Urothelium cell line (cell line): ENCODE data around the gene TTLL11.

Experiments used
- DNase-seq: peaks from one replicate; pipeline ENCODE4 v3.0.0; 2011; ENCODE audit warnings: low spot score, mixed read lengths
- FAIRE-seq: peaks from 2 replicates; lab custom pipeline; 2011; peaks lifted over from hg19 to GRCh38; lab: Jason Lieb, UNC

Gene TTLL11

GRCh38 chr9:121781701-121782464 is 311.2 kb downstream of the TTLL11 start:
- no peak for FAIRE-seq

GRCh38 chr9:121781145-121781548 is 312.0 kb downstream of the TTLL11 start:
- FAIRE-seq (no peak), DNase-seq (no peak)

More at GRCh38 chr9:121781701-121782464, 311.2 kb downstream of the TTLL11 start:
- DNase-seq = no peak

- FAIRE-seq = no peak
- no peak for DNase-seq
Measured at GRCh38 chr9:121780177-121781040, 312.7 kb downstream of the TTLL11 start.

DNA sequence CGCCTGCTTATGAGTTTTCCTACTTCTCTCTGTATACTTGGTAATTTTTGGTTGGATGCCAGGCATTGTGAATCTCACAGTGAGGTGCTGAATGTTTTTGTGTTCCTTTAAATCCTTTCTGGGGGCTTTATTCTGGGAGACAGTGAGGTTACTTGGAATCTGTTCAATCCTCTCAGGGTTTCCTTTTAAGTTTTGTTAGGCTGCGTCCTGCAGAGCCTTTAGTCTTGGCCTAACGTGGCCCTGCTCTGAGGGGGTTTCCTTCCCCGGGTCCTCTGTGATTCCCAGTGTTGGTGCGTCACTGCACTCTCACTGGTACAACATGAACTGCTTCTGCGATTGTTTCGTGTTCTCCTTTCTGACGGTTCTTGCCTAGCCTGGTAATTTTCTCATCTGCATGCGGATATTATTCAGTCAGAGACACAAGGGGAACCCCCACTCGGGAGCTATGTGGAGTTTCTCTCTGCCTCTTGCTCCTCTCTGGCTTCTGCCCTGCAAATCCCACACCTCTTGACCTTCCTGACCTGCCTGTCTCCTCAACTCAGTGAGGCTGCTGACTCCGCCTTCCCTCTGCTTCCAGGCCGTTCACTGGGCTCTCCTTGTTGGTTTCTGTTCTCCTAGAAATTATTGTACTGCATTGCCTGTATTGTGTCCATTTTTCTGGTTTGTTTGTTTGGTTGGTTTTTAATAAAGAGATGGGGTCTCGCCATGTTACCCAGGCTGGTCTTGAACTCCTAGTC is 313.6 kb downstream of the TTLL11 start:
- FAIRE-seq (no peak), DNase-seq (no peak)

DNA sequence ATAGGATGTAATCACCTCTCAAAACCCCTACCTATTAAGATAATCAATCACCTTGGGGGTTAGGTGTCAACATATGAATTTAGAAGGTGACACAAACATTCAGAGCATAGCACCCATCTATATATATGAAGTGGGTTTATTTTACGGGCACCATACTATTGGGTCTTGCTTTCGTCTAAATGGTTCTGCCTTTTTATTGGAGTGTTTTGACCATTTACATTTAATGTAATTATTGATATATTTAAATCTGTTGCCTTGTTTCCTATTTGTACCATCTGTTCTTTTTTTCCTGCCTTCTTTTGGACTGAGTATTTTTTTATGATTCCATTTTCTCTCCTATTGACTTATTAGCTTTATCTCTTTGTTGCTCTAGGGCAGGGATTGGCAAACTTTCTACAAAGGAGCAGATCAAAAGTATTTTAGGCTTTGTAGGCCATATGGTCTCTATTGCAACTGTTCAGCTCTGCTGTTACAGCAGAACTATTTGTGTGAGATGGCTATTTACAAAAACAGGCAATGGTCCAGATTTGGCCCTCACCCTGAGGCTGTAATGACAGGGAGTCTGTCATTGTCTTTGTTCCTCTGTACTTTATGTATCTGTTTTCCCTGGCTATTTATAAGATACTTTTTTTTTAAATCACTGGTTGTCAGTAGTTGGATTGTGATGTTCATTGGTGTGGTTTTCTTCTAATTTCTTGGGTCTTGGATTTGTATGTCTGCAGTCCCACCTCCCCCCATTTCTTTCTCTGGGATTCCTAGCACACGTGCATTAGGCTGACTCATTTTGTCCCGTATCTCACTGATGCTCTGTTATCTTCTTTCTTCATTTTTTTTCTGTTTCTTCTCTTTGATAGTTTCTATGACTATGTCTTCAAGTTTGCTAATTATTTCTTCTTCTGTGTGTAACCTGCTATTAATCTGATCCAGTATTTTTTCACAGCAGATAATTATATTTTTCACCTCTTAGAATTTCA is 314.6 kb downstream of the TTLL11 start:
- FAIRE-seq (no peak), DNase-seq (no peak)

DNA sequence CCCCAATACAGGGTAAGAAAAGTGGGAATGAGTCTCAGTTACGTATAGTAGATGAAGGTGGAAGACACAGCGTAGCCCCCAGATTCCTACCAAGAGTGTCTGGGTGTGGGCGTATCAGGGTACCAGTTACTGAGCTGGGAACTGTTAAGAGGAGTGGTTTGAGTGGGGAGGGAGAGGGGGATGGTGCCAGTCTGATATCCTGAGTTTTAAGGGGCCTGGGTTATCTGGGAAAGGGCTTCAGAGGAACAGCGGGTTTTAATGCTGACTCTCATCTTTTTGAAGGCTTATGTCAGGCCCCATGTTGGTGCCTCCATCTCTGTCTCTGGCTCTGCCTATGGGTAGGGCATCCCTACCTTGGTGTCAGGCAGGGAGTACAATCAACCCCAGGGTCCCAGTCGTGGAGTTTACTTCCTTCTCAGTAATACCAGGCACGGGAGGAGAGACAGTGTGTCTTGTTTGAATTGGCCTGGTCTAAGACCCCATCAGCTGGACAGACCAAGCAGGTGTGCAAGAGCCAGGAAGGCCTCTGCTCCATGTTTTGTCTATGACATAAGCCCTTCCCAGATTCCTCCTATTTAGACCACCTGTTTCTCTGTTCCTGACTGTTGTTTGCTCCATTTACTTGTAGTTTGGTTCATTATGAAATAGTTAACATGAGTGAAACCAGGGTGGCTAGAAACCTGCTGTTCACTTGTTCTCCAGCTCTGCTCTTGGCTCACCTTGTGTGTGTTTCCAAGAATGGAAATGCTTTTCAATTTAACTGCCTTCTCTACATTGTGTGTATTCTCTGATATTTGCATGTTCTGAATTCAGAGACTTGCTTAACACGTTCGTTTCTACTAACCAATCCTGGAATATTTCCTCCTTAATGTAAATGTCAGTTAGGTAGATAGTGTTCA is 316.1 kb downstream of the TTLL11 start:
- DNase-seq (no peak), FAIRE-seq (no peak)

GRCh38 chr9:121776001-121776738 is 316.9 kb downstream of the TTLL11 start:
- DNase-seq (no peak), FAIRE-seq (no peak)

- no peak for DNase-seq
- FAIRE-seq = no peak
Measured at GRCh38 chr9:121774715-121775613, 318.1 kb downstream of the TTLL11 start.

- DNase-seq = no peak
- no peak for FAIRE-seq
Measured at GRCh38 chr9:121773954-121774714, 319.0 kb downstream of the TTLL11 start.

DNA sequence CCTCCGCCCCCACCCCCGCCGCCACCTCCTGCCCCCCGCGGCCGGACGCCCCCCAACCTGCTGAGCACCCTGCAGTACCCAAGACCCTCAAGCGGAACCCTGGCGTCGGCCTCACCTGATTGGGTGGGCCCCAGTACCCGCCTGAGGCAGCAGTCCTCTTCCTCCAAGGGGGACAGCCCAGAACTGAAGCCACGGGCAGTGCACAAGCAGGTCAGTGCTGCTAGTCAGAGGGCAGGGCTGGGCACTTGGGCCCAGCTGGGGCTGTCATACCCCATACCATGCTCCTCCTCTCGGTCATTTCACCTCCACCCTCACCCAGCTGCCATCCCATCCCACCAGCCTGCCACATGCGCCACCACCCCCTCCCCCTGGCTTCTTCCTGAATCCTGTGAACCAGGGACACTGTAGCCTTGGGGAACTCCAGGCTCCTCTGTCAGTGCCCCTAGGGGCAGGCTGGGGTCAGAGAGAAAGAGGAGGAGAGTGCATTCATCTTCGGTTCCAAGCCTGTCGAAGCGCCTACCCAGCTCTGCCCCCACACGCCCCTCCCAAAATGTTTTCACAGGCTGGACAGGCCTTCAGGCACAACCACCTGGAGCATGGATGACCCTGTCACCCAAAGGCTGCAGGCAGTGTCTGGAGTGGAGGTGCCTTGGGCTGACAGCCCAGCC is 319.7 kb downstream of the TTLL11 start:
- FAIRE-seq = no peak

GRCh38 chr9:121772600-121773285 is 320.4 kb downstream of the TTLL11 start:
- FAIRE-seq = no peak
- no peak for DNase-seq

More for the DNA sequence above, 319.7 kb downstream of the TTLL11 start:
- no peak for DNase-seq
